Karpas-422 (cell line): Measurements from ENCODE around the gene ZNF667. TPM values are rescaled to one million over a fixed set of nuclear protein-coding genes. Genes with fewer than 3 reads are reported as not detected.

Experiments used
- DNase-seq: peaks from one replicate; pipeline ENCODE4 v3.0.0-alpha.2; 2015
- H2AFZ ChIP-seq: fragments of 200-600 bp; sonication (generic); 2 replicates; pipeline ENCODE4 v1.6.1; 2014; ENCODE audit warnings: antibody characterized with exemption, low read length, mixed read lengths
- H3K27ac ChIP-seq: fragments of 200-600 bp; sonication (generic); 2 replicates; pipeline ENCODE4 v1.5.1; 2014; ENCODE audit warnings: mild to moderate bottlenecking, low read length, moderate library complexity
- H3K27me3 ChIP-seq: fragments of 200-600 bp; sonication (generic); 2 replicates; pipeline ENCODE4 v1.6.1; 2014; ENCODE audit warnings: low read length, mixed read lengths
- H3K36me3 ChIP-seq: fragments of 200-600 bp; sonication (generic); 2 replicates; pipeline ENCODE4 v1.6.1; 2014; ENCODE audit warnings: low read length, mixed read lengths; ENCODE audit not compliant: insufficient read depth
- H3K4me1 ChIP-seq: fragments of 200-600 bp; sonication (generic); 2 replicates; pipeline ENCODE4 v1.6.1; 2014; ENCODE audit warnings: mild to moderate bottlenecking, low read length, mixed read lengths
- H3K4me2 ChIP-seq: fragments of 200-600 bp; sonication (generic); 2 replicates; pipeline ENCODE4 v1.6.1; 2014; ENCODE audit warnings: low read length, low read depth, mild to moderate bottlenecking; ENCODE audit not compliant: poor library complexity, severe bottlenecking
- H3K4me3 ChIP-seq: fragments of 200-600 bp; sonication (generic); 2 replicates; pipeline ENCODE4 v1.5.1; 2014; ENCODE audit warnings: mild to moderate bottlenecking, antibody characterized with exemption, low read length, mixed read lengths
- H3K79me2 ChIP-seq: fragments of 200-600 bp; sonication (generic); 2 replicates; pipeline ENCODE4 v1.6.1; 2014; ENCODE audit warnings: mild to moderate bottlenecking, low read length, mixed read lengths
- H3K9ac ChIP-seq: fragments of 200-600 bp; sonication (generic); 2 replicates; pipeline ENCODE4 v1.6.0; 2014; ENCODE audit warnings: low read length
- H3K9me2 ChIP-seq: fragments of 200-600 bp; sonication (generic), shearing (Covaris generic); replicated peaks from 2 replicates; pipeline ENCODE4 v1.6.0; 2014; ENCODE audit warnings: mild to moderate bottlenecking, low read length, moderate library complexity; ENCODE audit not compliant: insufficient read depth
- H3K9me3 ChIP-seq: fragments of 300-700, 200-600 bp; sonication (generic); 2 replicates; pipeline ENCODE4 v1.6.1; 2014; ENCODE audit warnings: low read length, mixed read lengths
- H4K20me1 ChIP-seq: fragments of 200-600 bp; sonication (generic); 2 replicates; pipeline ENCODE4 v1.6.1; 2014; ENCODE audit warnings: mild to moderate bottlenecking, antibody characterized with exemption, low read length, low read depth; ENCODE audit not compliant: insufficient read depth
- total RNA-seq: library from RNA; depleted of rRNA; stranded (reverse); fragments of >200 nt; shearing (Covaris generic); gene quantifications from 2 replicates; pipeline ENCODE4 v1.2.3, GENCODE V29; 2014; ENCODE audit warnings: low replicate concordance; rRNA removed

Gene ZNF667
- not detected in 2 replicates for total RNA-seq

DNA sequence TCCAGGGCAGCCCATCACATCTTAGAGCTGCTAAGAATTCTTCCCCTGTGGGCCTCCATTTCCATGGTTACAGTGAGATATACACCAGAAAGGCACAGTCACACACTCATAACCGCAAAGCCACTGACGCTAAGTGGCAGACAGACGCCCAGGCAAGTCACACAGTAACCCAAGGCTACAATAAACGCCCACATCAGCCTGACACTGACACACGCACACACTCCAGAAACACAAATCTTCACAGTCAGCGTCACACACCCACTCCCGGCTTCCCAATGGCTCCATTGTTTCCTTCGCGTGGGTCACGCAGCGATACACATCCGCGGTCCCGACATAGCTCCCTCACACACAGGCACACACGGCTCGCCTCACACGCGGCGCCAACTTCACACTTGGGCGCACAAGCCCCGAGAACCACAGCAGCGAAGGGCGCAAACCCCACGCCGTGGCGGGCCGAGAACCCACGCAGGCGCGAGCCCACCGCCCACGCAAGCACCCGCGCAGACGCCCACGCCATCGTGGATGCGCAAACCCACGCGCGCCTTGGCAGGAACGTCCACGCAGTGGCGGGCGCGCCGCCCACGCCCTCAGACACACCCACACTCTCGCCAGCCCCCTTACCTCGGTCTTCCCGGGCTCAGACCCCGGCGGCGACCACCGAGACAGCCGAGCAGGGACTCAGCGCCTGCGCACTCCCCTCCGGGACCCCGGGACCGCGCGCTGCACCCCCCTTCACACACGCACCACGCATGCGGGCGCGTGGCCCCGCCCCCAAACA lies at the start of gene ZNF667:
ZNF667 (minus strand) TSS at position 695 of the 778 bp plus-strand sequence. CDS start 14,975 bp downstream, outside the sequence.
- H3K4me1 ChIP-seq: no peaks in the 10 kb centered on the region
- DNase-seq: no peak
- H3K27ac ChIP-seq: no peak within 1 kb of the TSS
- no peak within 1 kb of the TSS for H3K4me2 ChIP-seq
- H3K36me3 ChIP-seq: no peaks in the 10 kb centered on the region
- no peaks in the 10 kb centered on the region for H4K20me1 ChIP-seq
- H2AFZ ChIP-seq: no peak within 1 kb of the TSS
- H3K9me2 ChIP-seq: no peaks in the 10 kb centered on the region
- no peak within 1 kb of the TSS for H3K4me3 ChIP-seq
- peaks cover 15% of the 10 kb centered on the region; the same call in 1 of the 2 replicates for H3K9me3 ChIP-seq
- H3K27me3 ChIP-seq: peaks cover 2% of the 10 kb centered on the region; the same call in 1 of the 2 replicates
- H3K79me2 ChIP-seq: no peaks in the 10 kb centered on the region
- no peak within 1 kb of the TSS for H3K9ac ChIP-seq

DNA sequence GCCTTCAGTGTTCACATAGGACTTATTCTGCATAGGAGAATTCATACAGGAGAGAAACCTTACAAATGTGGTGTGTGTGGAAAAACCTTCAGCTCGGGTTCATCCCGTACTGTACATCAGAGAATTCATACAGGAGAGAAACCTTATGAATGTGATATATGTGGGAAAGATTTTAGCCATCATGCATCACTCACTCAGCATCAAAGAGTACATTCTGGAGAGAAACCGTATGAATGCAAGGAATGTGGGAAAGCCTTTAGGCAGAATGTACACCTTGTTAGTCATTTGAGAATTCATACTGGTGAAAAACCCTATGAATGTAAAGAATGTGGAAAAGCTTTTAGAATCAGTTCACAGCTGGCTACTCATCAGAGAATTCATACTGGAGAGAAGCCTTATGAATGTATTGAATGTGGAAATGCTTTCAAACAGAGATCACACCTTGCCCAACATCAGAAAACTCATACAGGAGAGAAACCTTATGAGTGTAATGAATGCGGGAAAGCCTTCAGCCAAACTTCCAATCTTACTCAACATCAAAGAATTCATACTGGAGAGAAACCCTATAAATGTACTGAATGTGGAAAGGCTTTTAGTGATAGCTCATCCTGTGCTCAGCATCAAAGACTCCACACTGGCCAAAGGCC lies 48.2 kb upstream of the ZNF667 start:
- Histone ChIP-seq H3K9ac (no peak overlapping the region), H3K4me3 (no peak overlapping the region), H3K9me2 (no peaks in the 10 kb centered on the region), H3K27ac (no peak overlapping the region), H3K4me2 (no peak overlapping the region), H2AFZ (no peak overlapping the region), H3K79me2 (no peaks in the 10 kb centered on the region), H3K4me1 (no peaks in the 10 kb centered on the region), H3K36me3 (no peaks in the 10 kb centered on the region), H3K9me3 (peaks cover 75% of the 10 kb centered on the region), H4K20me1 (no peaks in the 10 kb centered on the region), H3K27me3 (no peaks in the 10 kb centered on the region)
- DNase-seq: no peak

DNA sequence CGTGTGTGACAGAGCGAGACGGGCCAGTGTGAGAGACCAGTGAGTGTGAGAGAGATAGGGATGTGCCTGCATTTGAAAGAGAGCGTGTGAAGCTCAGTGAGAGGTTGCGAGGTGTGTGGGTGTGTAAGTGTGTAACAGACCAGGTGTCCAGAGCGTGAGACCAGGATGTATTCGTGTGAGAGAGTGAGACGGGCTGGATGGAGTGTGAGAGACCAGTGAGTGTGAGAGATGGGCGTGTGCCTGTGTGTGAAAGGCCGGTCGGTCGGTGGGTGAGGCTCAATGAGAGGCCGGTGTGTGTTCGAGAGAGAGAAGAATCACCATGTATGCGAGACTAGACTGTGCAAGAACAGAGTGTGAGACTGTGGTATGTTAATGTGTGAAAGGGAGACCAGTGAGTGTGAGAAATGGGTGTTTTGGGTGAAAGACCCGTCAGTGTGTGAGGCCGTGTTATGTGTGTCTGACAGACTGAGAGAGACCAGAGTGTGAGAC lies 31.2 kb upstream of the ZNF667 start:
- Histone ChIP-seq H3K4me1 (no peaks in the 10 kb centered on the region), H3K79me2 (no peaks in the 10 kb centered on the region), H3K9me2 (no peaks in the 10 kb centered on the region), H3K9ac (no peak overlapping the region), H3K27ac (no peak overlapping the region), H3K36me3 (no peaks in the 10 kb centered on the region), H3K4me2 (no peak overlapping the region), H3K4me3 (no peak overlapping the region), H3K27me3 (no peaks in the 10 kb centered on the region), H2AFZ (no peak overlapping the region), H3K9me3 (peaks cover 22% of the 10 kb centered on the region), H4K20me1 (no peaks in the 10 kb centered on the region)
- no peak for DNase-seq

DNA sequence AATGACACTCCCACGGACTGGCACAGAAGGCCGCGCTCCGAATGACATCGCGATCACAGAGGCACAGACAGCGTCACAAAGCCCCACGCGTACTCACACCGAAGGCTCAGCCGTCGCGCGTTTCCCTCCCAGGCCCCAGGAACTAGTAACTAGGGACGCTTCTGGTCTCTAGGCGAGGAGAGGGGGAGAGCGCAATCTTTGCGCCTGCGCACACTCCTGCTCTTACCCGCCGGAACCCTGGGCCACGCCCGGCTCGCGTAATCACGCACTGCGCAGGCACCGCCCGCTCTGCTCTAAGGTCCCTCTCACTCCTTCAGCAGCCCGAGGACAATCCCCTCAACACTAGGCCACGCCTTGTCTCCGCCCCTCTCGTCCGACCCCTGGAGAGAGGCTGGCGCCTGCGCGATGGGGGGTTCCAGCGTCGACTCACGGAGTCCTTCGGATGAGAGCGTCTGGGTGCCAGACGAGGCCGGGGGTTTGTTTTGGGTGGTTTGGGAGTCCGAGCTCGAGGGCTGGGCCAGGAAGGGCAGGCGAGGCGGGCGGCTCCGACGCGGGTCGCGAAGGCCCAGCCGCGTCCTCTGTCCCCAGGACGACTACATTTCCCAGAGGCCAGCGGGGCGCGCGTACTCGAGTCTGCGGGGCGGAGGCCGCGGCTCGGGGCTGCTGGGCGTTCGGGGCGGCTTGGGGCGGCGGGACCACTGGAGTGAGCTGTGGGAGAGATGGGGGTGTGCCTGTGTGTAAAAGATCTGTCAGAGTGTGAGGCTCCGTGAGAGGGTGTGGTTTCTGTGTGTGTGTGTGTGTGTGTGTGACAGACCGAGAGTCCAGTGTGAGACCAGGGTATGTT lies 30.5 kb upstream of the ZNF667 start, which contains the start of gene ZNF471:
ZNF471 (plus strand) TSS at position 410 of the 844 bp plus-strand sequence. CDS start 3,717 bp downstream, outside the sequence.
- H3K9me3 ChIP-seq: peaks cover 19% of the 10 kb centered on the region
- no peak within 1 kb of the TSS for H2AFZ ChIP-seq
- H3K4me3 ChIP-seq: no peak within 1 kb of the TSS
- no peak within 1 kb of the TSS for H3K4me2 ChIP-seq
- no peaks in the 10 kb centered on the region for H3K9me2 ChIP-seq
- H3K9ac ChIP-seq: no peak within 1 kb of the TSS
- H3K79me2 ChIP-seq: no peaks in the 10 kb centered on the region
- no peak within 1 kb of the TSS for H3K27ac ChIP-seq
- no peaks in the 10 kb centered on the region for H3K36me3 ChIP-seq
- H3K4me1 ChIP-seq: no peaks in the 10 kb centered on the region
- no peaks in the 10 kb centered on the region for H3K27me3 ChIP-seq
- no peaks in the 10 kb centered on the region for H4K20me1 ChIP-seq
- DNase-seq: no peak

DNA sequence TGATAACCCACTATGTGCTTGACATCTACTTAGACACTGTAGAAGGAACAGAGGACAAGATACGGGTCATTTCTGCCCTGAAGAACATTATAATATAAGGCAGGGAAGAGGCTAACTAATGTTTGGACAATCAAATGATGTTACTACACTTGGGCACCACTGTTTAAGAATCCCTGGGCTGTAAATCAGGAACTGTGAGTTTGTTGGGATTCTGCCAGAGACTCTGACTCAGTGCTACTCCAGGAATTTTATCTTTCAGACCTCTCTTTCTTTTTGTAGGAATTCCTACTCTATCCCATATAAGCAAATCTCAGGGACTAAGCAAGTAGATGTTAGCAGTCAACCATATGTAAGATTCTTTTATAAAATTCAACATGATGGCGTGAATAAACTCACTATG lies 27.4 kb upstream of the ZNF667 start:
- no peaks in the 10 kb centered on the region for H3K9me2 ChIP-seq
- no peak overlapping the region for H3K4me3 ChIP-seq
- no peaks in the 10 kb centered on the region for H3K36me3 ChIP-seq
- no peaks in the 10 kb centered on the region for H3K4me1 ChIP-seq
- H3K4me2 ChIP-seq: no peak overlapping the region
- H3K27ac ChIP-seq: no peak overlapping the region
- H3K27me3 ChIP-seq: no peaks in the 10 kb centered on the region
- H3K79me2 ChIP-seq: no peaks in the 10 kb centered on the region
- peaks cover 19% of the 10 kb centered on the region for H3K9me3 ChIP-seq
- H2AFZ ChIP-seq: no peak overlapping the region
- H3K9ac ChIP-seq: no peak overlapping the region
- no peak for DNase-seq
- no peaks in the 10 kb centered on the region for H4K20me1 ChIP-seq

DNA sequence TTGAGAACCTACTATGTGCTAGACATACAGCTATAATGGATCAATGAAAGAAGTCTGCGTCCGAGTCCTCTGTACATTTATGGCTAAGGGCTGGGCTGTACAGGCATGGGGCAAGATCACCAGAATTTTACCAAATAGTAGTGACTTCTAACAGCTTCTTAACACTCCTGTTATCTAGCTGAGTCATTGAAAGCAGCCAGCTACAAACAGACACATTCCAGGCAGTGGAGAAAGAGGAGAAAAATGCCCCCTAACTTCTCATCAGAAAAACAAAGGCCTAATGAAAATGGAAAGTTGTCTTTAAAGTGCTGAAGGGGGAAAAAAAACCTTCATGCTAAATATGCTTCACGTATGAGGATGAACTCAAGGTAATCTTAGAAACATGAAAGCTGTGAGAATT lies 14.3 kb upstream of the ZNF667 start:
- H3K4me1 ChIP-seq: no peaks in the 10 kb centered on the region
- no peak overlapping the region for H2AFZ ChIP-seq
- H3K27me3 ChIP-seq: peaks cover 7% of the 10 kb centered on the region
- no peak overlapping the region for H3K27ac ChIP-seq
- H4K20me1 ChIP-seq: no peaks in the 10 kb centered on the region
- H3K79me2 ChIP-seq: no peaks in the 10 kb centered on the region
- H3K4me2 ChIP-seq: no peak overlapping the region
- no peaks in the 10 kb centered on the region for H3K9me2 ChIP-seq
- H3K9ac ChIP-seq: no peak overlapping the region
- H3K9me3 ChIP-seq: no peaks in the 10 kb centered on the region
- no peaks in the 10 kb centered on the region for H3K36me3 ChIP-seq
- DNase-seq: no peak
- H3K4me3 ChIP-seq: no peak overlapping the region

DNA sequence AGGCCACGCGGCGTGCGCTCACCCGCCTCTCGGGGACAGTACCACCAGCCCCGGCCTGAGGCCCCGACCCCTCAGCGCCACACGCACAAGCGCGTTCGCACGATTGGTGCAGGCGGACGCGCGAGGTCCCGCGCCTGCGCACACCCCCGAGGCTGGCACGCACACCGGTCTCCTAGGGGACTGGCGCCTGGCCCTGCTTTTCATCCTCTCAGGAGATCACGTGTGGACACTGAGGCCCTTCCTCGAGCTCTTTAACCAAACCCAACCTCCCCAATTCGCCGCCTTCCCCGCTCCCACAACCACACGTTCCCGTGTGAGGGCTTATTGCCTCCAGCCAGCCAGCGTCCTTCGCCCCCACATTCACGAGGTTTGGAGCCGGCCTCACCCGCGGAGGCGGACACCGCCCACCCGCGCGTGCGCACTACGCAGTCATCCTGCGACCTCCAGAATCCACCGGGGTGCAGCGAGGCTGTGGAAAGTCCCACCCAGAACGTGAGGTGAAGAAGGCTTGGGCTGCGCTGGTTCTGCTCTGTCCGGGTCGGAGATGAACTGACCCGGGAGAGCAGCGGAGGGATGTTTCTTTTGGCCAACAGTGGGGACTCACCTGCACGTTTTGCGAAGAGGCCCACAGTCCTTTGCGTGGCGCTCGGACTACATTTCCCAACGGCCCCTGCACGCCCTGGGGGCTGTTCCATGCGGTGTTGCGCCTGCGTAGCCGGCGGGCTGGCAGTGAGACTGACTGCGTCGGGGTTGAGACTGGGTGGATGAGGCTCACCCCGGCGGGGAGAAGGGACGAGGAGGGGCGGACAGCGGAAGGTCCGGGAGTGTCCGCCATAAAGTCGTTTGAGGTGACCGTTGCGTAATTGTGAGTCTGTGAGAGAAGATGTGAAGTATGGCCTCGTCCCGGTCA lies 539 bp upstream of the ZNF667 start:
- H3K4me3 ChIP-seq: no peak overlapping the region
- H3K4me1 ChIP-seq: no peaks in the 10 kb centered on the region
- no peak overlapping the region for H3K27ac ChIP-seq
- no peaks in the 10 kb centered on the region for H4K20me1 ChIP-seq
- H3K79me2 ChIP-seq: no peaks in the 10 kb centered on the region
- no peak overlapping the region for H2AFZ ChIP-seq
- peaks cover 15% of the 10 kb centered on the region; the same call in 1 of the 2 replicates for H3K9me3 ChIP-seq
- no peak overlapping the region for H3K4me2 ChIP-seq
- H3K27me3 ChIP-seq: no peaks in the 10 kb centered on the region
- no peak for DNase-seq
- no peak overlapping the region for H3K9ac ChIP-seq
- H3K36me3 ChIP-seq: no peaks in the 10 kb centered on the region
- H3K9me2 ChIP-seq: no peaks in the 10 kb centered on the region
